Progenitor cell of endocrine pancreas (in vitro differentiated cells): ENCODE measurements around the gene WNT7A. TPM values are rescaled to one million over a fixed set of nuclear protein-coding genes. Genes with fewer than 3 reads are reported as not detected.

Experiments used
- DNase-seq: peaks from one replicate; pipeline ENCODE4 v3.0.0; 2021; ENCODE audit warnings: low spot score; ENCODE audit not compliant: unreplicated experiment
- H3K27ac Mint-ChIP-seq: 2 replicates; pipeline ENCODE4 v1.8.0; 2021; ENCODE audit warnings: mild to moderate bottlenecking, moderate library complexity, mixed read lengths
- H3K27me3 Mint-ChIP-seq: 2 replicates; pipeline ENCODE4 v1.8.0; 2021; ENCODE audit warnings: mixed read lengths
- H3K36me3 Mint-ChIP-seq: 2 replicates; pipeline ENCODE4 v1.8.0; 2022; ENCODE audit warnings: mixed read lengths; ENCODE audit not compliant: insufficient read depth
- H3K4me1 Mint-ChIP-seq: 2 replicates; pipeline ENCODE4 v1.8.0; 2021; ENCODE audit warnings: low read depth, mixed read lengths
- H3K4me3 Mint-ChIP-seq: 2 replicates; pipeline ENCODE4 v1.8.0; 2021; ENCODE audit warnings: low read depth, mild to moderate bottlenecking, moderate library complexity, mixed read lengths
- H3K9me3 Mint-ChIP-seq: 2 replicates; pipeline ENCODE4 v1.8.0; 2021; ENCODE audit warnings: low read depth, mixed read lengths
- total RNA-seq: library from RNA; stranded (reverse); gene quantifications from 2 replicates; pipeline ENCODE4 v1.2.1, GENCODE V29; 2021
- TF ChIP-seq, protein P1 (sequence below): fragments of 200-600 bp; sonication (generic); IDR thresholded peaks from one replicate; pipeline ENCODE4 v1.5.0; 2021; ENCODE audit warnings: antibody characterized with exemption, mild to moderate bottlenecking; ENCODE audit not compliant: unreplicated experiment

The WNT7A gene
- total RNA-seq, 1 donor from 2014 or later, result not detected

DNA sequence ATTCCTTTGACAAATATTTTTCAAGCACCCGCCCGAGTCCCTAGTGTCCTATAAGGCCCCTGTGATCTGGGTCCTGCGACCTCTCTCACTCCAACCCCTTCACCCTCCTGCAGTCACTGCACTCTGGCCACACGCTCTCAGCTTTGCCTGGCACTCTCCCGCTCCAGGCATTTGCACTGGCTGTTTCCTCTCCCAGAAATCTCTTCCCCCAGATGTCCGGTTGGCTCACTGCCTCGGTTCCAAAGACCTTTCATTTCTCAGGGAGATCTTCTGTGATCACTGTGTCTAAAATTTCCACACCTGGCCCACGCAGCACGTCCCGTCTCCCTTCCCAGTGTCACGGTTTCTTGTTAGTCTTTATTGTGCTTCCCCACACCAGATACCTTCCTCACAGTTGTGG lies 97.4 kb downstream of the WNT7A start:
- Mint-ChIP-seq H3K9me3 (no peaks in the 10 kb centered on the region), H3K27ac (no peak overlapping the region), H3K27me3 (peaks cover 20% of the 10 kb centered on the region)

DNA sequence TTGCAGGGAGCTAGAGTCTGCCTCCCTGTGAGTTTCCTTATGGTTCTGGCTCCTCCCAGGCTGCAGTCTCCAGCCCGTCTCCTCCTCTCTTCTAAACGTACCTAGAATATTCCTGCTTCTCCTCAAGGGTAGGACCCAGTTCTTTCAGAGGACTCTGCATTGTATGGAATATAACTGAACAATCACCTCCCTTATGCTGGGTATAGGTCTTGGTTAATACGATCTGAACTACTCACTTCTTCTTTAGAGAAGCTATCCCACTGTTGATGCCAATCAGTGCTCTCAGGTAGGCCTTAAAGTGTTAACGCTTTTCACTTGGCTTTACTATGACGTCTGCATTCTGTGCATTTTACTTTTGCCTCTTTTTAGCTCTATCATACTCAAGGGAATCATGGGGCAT lies 98.5 kb downstream of the WNT7A start:
- Mint-ChIP-seq H3K27me3 (peaks cover 22% of the 10 kb centered on the region), H3K36me3 (no peaks in the 10 kb centered on the region), H3K4me1 (no peaks in the 10 kb centered on the region), H3K4me3 (no peak overlapping the region), H3K27ac (no peak overlapping the region), H3K9me3 (no peaks in the 10 kb centered on the region)
- TF ChIP-seq, protein P1, sequence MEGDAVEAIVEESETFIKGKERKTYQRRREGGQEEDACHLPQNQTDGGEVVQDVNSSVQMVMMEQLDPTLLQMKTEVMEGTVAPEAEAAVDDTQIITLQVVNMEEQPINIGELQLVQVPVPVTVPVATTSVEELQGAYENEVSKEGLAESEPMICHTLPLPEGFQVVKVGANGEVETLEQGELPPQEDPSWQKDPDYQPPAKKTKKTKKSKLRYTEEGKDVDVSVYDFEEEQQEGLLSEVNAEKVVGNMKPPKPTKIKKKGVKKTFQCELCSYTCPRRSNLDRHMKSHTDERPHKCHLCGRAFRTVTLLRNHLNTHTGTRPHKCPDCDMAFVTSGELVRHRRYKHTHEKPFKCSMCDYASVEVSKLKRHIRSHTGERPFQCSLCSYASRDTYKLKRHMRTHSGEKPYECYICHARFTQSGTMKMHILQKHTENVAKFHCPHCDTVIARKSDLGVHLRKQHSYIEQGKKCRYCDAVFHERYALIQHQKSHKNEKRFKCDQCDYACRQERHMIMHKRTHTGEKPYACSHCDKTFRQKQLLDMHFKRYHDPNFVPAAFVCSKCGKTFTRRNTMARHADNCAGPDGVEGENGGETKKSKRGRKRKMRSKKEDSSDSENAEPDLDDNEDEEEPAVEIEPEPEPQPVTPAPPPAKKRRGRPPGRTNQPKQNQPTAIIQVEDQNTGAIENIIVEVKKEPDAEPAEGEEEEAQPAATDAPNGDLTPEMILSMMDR, result no peak
- no peak for DNase-seq

More for the DNA sequence above, 97.4 kb downstream of the WNT7A start:
- Mint-ChIP-seq H3K4me3 (no peak overlapping the region), H3K36me3 (no peaks in the 10 kb centered on the region), H3K4me1 (no peaks in the 10 kb centered on the region)
- DNase-seq, result no peak
- TF ChIP-seq, protein P1, result no peak

DNA sequence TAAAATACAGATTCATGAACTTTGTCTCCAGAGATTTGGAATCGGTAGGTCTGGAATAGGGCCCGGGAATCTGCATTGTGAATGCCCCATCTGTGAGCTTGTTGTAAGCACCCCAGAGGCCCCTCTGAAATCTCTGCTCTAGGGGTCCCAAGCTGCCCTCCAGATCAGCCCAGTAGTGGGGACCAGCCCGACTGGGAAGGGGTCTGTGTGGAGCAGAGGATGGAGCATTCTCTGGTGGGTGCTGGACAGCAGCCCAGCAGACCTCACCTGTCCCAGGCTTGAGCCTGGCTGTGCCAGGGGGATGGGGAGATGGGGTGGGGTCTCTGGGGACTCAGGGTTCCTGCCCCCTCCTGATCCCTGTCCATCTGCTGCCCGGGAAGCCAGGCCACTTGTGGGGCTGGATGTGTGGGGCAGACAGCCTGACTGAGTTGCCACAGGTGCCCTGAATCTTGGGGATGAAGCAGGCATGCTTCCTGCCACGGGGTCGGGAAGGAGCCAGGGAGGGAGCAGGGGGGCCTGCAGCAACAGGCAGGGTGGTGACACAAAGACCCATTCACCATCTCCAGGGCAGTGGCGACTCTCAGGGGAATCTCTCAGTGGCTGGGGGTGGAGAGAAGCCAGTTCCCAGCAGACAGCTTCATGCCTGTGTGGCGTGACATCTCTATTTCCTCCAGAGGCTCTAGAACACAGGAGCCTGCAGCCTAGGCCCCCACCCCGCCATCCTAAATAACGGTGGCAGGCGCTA lies 99.3 kb downstream of the WNT7A start:
- Mint-ChIP-seq H3K27ac (no peak overlapping the region), H3K27me3 (peaks cover 22% of the 10 kb centered on the region), H3K9me3 (no peaks in the 10 kb centered on the region), H3K4me3 (no peak overlapping the region), H3K36me3 (no peaks in the 10 kb centered on the region), H3K4me1 (no peaks in the 10 kb centered on the region)
- no peak for DNase-seq
- TF ChIP-seq, protein P1, result no peak

DNA sequence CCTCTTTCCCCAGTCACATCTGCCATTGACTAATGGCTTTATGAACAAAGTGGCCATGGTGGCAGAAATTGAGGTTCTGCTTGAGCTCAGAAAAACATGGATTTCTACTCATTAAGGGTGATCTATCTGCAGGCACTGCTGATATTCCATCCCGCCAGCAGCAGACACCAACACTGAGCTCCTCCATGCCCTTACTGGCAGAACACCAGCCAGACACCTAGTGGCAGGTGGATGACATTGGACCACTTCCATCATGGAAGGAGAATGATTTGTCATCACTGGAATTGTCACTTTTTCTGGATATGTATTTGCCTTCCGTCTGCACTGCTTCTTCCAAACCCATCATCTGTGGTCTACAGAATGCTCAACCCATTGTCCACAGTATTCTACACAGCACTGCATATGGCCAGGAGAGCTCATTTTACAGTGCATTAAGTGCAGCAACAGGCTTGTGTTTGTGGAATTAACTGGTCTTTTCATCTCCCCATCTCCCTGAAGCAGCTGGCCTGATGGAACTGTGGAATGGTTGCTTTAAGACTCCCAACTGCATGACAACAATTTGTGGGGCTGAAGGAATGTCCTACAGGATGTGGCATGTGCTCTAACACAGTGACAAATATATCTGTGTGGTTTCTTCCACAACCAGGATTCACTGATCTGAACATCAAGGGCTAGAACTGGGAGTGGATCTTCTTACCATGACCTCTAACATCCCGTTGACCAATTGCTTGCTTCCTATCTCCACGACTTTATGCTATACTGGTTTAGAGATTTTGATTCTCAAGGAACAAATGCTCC lies 103.4 kb downstream of the WNT7A start:
- H3K36me3 Mint-ChIP-seq, result no peaks in the 10 kb centered on the region
- no peak overlapping the region for H3K4me3 Mint-ChIP-seq
- no peak overlapping the region for H3K27ac Mint-ChIP-seq
- no peak for DNase-seq
- no peaks in the 10 kb centered on the region for H3K9me3 Mint-ChIP-seq
- TF ChIP-seq, protein P1, result no peak
- H3K4me1 Mint-ChIP-seq, result no peaks in the 10 kb centered on the region
- H3K27me3 Mint-ChIP-seq, result peaks cover 10% of the 10 kb centered on the region

DNA sequence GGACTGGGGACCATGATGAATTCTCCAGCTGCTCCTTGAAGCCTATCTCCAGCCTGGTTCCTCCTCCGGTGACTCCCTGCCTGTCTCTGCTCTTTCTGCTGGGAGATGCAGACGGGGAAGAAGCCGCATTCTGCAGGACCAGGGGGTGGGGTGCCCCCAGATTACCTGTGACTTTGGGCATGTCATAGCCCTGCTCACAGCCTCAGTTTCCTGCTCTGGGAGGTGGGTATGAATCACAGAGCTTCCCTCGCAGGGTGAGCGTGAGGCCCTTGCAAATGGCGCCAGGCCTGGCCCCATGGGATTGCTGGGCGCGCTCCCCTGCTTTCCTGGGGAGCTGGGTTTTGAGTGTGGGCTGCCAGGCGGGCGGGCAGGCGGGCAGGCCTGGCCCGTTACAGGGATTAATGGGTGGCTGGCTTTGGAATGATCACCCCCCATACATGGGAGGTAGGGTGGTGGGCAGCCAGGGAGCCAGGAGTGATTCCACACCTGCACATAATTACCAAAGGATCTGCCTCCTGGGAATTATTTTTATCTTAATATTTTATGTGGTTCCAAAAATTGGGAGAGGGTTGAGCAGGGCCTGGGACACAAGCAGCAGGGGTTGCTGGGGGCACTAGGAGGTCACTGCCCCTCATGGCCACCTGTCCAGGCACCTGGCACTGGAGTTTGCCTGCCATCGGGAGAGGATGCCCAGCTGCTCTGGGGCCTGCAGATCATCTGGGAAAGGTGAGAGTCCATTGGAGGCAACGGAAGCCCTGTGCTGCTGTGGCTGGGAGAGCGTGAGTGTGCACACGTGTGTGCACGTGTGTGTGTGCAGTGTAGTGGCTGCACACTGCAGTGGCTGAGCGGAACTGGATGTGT lies 106.8 kb downstream of the WNT7A start:
- H3K27me3 Mint-ChIP-seq, result peaks cover 6% of the 10 kb centered on the region
- H3K4me1 Mint-ChIP-seq, result peaks cover 8% of the 10 kb centered on the region
- TF ChIP-seq, protein P1, result no peak
- no peak for DNase-seq
- H3K36me3 Mint-ChIP-seq, result no peaks in the 10 kb centered on the region
- H3K9me3 Mint-ChIP-seq, result no peaks in the 10 kb centered on the region
- no peak overlapping the region for H3K27ac Mint-ChIP-seq
- no peak overlapping the region for H3K4me3 Mint-ChIP-seq
